ENCODE measurements around the gene NNAT.

DNA sequence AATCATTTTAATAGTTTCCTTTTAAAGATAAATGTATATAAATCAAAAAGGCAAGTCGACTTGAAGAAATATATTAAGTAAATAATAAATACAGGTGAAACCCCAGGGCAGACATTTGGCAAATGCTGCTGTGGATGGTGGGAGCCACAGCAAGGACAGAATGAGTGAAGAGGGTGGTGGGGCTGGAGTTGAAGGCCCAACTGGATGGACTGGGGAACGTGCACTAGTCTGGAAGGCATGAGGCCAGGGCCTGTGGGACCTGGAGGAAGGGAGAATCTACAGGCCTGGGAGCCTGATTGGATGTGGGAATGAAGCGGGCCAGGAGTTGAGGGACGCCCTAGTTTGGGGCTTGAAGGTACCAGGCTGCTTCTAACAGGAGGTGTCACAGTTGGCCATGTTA lies 37.3 kb downstream of the NNAT start:
- TF ChIP-seq POLR2AphosphoS5 (IDR thresholded peaks at IDR 0.05; ENCODE audit: low read depth): no peak
- TF ChIP-seq, protein P1, sequence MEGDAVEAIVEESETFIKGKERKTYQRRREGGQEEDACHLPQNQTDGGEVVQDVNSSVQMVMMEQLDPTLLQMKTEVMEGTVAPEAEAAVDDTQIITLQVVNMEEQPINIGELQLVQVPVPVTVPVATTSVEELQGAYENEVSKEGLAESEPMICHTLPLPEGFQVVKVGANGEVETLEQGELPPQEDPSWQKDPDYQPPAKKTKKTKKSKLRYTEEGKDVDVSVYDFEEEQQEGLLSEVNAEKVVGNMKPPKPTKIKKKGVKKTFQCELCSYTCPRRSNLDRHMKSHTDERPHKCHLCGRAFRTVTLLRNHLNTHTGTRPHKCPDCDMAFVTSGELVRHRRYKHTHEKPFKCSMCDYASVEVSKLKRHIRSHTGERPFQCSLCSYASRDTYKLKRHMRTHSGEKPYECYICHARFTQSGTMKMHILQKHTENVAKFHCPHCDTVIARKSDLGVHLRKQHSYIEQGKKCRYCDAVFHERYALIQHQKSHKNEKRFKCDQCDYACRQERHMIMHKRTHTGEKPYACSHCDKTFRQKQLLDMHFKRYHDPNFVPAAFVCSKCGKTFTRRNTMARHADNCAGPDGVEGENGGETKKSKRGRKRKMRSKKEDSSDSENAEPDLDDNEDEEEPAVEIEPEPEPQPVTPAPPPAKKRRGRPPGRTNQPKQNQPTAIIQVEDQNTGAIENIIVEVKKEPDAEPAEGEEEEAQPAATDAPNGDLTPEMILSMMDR (IDR thresholded peaks at IDR 0.05; ENCODE audit: insufficient read depth, low read length): no peak

All from HL-60 (cell line).